Posterior vena cava (tissue), 2 donors: Measurements from ENCODE around the gene CCDC27. TPM values are rescaled to one million over a fixed set of nuclear protein-coding genes. Genes with fewer than 3 reads are reported as not detected.

Experiments
- DNase-seq: peaks from one replicate; pipeline ENCODE4 v3.0.0-alpha.2; 2020; ENCODE audit warnings: low spot score
- intact Hi-C, 2 donors: fragments of 100-400 bp; cut with DNase I; formaldehyde crosslinking; loops; one replicate each; pipeline versions ENCODE4 v1.14.1 to v1.14.2; 2022 to 2023
- total RNA-seq, 2 donors: library from RNA; stranded (reverse); fragmentation: NEBNext Ultra II Directional; extraction: Animal tissue kit (Norgen Biotek cat#: 25700); gene quantifications; one replicate each; pipeline ENCODE4 v1.2.1, GENCODE V29; 2021
- donor health status: DM: yes; HTN: yes; CAD: no.
- donor health status: DM: yes; HTN: yes; CAD: no.

The CCDC27 gene
- total RNA-seq, 2 donors from 2014 or later: not detected

- DNase-seq: no peak
- intact Hi-C loops: no loop called here
Observed at GRCh38 chr1:3717041-3717714, 35.1 kb upstream of the CCDC27 start.

GRCh38 chr1:3717715-3718601 lies 34.3 kb upstream of the CCDC27 start:
- intact Hi-C loops: no loop called here
- no peak for DNase-seq

- no peak for DNase-seq
- intact Hi-C loops: no loop called here
Observed at GRCh38 chr1:3718764-3719163, 33.5 kb upstream of the CCDC27 start.

GRCh38 chr1:3721955-3722465 lies 30.2 kb upstream of the CCDC27 start:
- no peak for DNase-seq
- intact Hi-C loops: loop anchor here in 1 of 2 donors (10.0 kb wide), 1 partner anchor 157 kb away; no protein-coding TSS in a partner anchor

- DNase-seq: no peak
- intact Hi-C loops: loop anchor here in 1 of 2 donors (10.0 kb wide), 1 partner anchor 158 kb away; no protein-coding TSS in a partner anchor
Observed at GRCh38 chr1:3722846-3723245, 29.4 kb upstream of the CCDC27 start.

DNA sequence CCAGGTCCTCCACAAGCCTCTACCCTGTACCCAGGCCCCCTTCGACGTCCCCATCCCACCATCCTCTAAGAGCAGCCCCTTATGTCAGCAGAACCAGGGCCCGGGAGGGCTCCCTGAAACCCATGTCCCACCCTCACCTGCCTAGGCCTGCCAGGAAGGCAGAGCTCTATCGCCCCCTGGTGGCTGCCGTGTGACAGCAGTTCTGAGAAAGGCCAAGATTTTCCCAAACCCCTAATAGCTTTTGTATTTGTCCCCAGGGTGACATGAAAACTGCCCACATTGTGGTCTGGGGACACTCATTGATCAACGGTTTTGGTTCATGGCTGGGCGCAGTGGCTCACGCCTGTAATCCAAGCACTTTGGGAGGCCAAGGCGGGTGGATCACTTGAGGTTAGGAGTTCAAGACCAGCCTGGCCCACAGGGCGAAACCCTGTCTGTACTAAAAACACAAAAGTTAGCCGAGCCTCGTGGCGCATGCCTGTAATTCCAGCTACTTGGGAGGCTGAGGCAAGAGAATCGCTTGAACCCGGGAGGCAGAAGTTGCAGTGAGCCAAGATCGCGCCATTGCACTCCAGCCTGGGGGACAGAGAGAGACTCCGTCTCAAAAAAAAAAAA lies 27.7 kb upstream of the CCDC27 start:
- intact Hi-C loops: loop anchor here in 1 of 2 donors (10.0 kb wide), 1 partner anchor 160 kb away; no protein-coding TSS in a partner anchor
- DNase-seq: peak; percentile 90

- intact Hi-C loops: loop anchor here in 1 of 2 donors (10.0 kb wide), 1 partner anchor 161 kb away; no protein-coding TSS in a partner anchor
- DNase-seq: no peak
Observed at GRCh38 chr1:3725366-3725765, 26.9 kb upstream of the CCDC27 start.

DNA sequence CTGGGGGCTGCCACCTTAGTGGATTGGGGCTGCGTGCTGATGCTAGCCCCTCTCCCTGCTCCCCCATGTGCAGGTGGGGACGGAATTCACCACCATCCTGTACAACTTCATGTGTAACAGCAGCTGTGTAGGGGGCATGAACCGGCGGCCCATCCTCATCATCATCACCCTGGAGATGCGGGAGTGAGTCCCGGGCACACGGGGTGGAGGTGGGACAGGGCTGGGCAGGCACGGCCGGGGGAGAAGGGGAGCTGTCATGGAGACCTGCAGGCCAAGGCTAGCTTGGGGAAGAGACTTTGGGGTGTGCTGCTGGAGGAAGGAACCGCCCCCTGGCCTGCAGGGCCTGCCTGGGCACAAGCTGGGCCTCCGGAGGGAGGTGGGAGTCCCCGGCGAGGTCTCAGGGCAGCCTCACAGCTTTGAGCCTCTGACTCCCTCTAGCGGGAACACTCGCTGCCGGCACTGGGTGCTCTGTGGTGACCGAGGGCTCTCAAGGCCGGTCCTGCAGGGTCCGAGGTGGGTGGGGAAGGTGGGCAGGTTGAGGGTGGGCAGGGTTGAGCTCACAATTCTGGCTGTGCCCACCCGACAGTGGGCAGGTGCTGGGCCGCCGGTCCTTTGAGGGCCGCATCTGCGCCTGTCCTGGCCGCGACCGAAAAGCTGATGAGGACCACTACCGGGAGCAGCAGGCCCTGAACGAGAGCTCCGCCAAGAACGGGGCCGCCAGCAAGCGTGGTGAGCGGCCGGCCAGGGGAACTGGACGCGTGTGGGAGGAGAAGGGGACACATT lies 25.0 kb upstream of the CCDC27 start:
- intact Hi-C loops: loop anchor here in 1 of 2 donors (10.0 kb wide), 1 partner anchor 162 kb away; no protein-coding TSS in a partner anchor
- no peak for DNase-seq

DNA sequence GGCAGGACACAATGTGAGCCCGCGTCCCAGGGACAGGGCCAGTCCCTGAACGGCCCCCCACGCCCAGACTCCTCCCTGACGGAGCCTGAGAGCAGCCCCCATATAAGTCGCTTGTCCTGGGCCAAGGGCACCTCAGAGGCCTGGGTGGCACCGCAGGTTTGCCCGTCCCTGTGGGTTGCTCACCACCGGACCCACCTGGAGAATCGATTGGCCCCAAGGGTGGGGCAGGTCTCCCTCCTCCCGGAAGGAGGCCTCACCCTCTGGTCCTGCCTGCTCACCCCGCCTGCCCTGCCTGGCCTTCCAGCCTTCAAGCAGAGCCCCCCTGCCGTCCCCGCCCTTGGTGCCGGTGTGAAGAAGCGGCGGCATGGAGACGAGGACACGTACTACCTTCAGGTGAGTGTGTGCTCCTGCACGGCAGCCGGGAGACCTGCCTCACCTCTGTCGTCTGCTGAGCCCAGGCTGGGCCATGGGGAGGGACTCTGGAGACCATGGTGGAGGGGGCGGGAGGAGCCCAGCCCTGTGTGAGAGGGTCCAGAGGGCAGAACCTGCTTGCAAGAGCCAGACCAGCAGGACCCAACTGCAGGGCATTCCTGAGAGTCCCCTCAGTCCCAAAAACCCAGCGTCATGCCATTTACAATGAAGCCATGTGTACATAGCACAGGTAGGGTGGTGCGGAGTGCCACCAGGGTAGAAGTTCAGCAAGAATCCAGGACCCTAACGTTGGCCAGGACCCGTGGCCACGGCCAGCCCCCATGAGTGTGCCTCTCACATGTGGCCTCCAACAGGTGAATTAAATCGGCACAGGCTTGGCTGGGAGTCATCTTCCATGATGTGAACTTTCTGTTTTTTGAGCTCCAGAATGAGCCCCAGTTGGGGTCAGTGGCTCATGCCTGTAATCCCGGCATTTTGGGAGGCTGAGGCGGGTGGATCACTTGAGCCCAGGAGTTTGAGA lies 24.1 kb upstream of the CCDC27 start:
- intact Hi-C loops: loop anchor here in 1 of 2 donors (10.0 kb wide), 1 partner anchor 163 kb away; no protein-coding TSS in a partner anchor
- no peak for DNase-seq

GRCh38 chr1:3729594-3730542 lies 22.4 kb upstream of the CCDC27 start:
- intact Hi-C loops: loop anchor here in 1 of 2 donors (10.0 kb wide), 1 partner anchor 165 kb away; no protein-coding TSS in a partner anchor

DNA sequence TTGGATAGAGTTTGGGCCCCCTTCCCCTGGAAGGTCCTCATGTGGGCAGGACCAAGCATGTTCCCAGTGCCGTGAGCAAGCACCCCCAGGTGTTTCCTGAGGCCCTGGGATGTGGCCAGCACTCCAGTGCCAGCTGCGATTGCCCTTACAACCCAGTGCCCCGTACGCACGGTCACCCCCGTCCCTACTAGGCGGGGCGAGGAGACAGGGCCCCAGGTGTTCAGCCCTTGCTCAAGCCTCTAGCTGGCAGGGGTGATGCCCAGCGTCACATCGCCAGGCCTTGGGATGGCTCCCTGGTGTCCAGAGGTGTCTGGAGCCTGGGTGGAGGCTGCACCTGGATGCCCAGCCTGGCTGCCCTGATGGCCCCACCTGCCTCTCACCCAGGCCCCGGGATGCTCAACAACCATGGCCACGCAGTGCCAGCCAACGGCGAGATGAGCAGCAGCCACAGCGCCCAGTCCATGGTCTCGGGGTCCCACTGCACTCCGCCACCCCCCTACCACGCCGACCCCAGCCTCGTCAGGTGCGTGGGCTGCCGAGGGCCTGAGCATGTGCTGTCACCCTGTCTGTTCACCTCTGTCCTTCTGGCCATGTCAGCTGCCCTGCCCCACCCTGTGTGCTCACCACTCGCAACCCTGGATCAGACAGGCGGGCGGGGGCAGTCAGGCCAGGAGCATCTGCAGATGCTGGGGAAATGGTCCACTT lies 21.6 kb upstream of the CCDC27 start:
- intact Hi-C loops: no loop called here

More at GRCh38 chr1:3729594-3730542, 22.4 kb upstream of the CCDC27 start:
- no peak for DNase-seq

GRCh38 chr1:3731583-3732433 lies 20.4 kb upstream of the CCDC27 start:
- DNase-seq: no peak
- intact Hi-C loops: no loop called here

More for the DNA sequence above, 21.6 kb upstream of the CCDC27 start:
- no peak for DNase-seq

DNA sequence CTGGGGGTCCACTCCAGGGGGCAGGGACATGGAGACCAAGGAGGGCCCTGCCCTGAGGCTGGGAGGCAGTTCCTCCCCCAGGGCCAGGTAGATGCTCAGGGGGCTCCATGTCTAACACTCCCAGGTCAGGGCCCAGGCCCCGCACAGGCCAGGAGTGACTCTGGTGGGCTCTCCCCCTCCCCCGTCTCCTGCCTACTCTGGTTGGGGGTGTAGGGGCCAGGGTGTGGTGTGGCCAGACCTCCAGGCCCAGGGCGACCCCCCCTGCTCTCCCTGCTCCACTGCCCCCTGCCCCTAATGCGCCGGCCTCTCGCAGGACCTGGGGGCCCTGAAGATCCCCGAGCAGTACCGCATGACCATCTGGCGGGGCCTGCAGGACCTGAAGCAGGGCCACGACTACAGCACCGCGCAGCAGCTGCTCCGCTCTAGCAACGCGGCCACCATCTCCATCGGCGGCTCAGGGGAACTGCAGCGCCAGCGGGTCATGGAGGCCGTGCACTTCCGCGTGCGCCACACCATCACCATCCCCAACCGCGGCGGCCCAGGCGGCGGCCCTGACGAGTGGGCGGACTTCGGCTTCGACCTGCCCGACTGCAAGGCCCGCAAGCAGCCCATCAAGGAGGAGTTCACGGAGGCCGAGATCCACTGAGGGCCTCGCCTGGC lies 19.7 kb upstream of the CCDC27 start:
- intact Hi-C loops: no loop called here
- no peak for DNase-seq

DNA sequence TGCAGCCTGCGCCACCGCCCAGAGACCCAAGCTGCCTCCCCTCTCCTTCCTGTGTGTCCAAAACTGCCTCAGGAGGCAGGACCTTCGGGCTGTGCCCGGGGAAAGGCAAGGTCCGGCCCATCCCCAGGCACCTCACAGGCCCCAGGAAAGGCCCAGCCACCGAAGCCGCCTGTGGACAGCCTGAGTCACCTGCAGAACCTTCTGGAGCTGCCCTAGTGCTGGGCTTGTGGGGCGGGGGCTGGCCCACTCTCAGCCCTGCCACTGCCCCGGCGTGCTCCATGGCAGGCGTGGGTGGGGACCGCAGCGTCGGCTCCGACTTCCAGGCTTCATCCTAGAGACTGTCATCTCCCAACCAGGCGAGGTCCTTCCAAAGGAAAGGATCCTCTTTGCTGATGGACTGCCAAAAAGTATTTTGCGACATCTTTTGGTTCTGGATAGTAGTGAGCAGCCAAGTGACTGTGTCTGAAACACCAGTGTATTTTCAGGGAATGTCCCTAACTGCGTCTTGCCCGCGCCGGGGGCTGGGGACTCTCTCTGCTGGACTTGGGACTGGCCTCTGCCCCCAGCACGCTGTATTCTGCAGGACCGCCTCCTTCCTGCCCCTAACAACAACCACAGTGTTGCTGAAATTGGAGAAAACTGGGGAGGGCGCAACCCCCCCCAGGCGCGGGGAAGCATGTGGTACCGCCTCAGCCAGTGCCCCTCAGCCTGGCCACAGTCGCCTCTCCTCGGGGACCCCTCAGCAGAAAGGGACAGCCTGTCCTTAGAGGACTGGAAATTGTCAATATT lies 19.0 kb upstream of the CCDC27 start:
- intact Hi-C loops: no loop called here

More for the DNA sequence above, 19.0 kb upstream of the CCDC27 start:
- no peak for DNase-seq
